Spleen (tissue), 11 donors: Measurements from ENCODE around the gene RASA3. TPM values are rescaled to one million over a fixed set of nuclear protein-coding genes. Genes with fewer than 3 reads are reported as not detected.

Experiments
- DNase-seq: peaks from one replicate; pipeline ENCODE4 v3.0.0-alpha.2; 2020
- H3K27ac ChIP-seq, 8 donors: fragments of 200-600 bp; sonication (generic) in 7 of 8; 1 replicate in 4 of 8; 2 replicates in 4 of 8; pipeline versions ENCODE4 v1.5.0 to v1.8.0; 2016 to 2021; ENCODE audit warnings: inconsistent platforms in 4 of 8, mild to moderate bottlenecking in 4 of 8, moderate library complexity in 1 of 8
- H3K27me3 ChIP-seq, 7 donors: fragments of 200-600 bp; sonication (generic) in 6 of 7; replicated peaks in 1 of 7; 1 replicate in 4 of 7; 2 replicates in 3 of 7; pipeline versions ENCODE4 v1.5.0 to v1.8.0; 2016 to 2021; ENCODE audit warnings: inconsistent platforms in 3 of 7, mild to moderate bottlenecking in 1 of 7
- H3K36me3 ChIP-seq, 6 donors: fragments of 200-600 bp; sonication (generic) in 5 of 6; 1 replicate in 4 of 6; 2 replicates in 2 of 6; pipeline versions ENCODE4 v1.5.0 to v1.8.0; 2016 to 2021; ENCODE audit warnings: inconsistent platforms in 2 of 6
- H3K4me1 ChIP-seq, 6 donors: fragments of 200-600 bp; sonication (generic) in 5 of 6; 1 replicate in 3 of 6; 2 replicates in 3 of 6; pipeline versions ENCODE4 v1.5.0 to v1.8.0; 2016 to 2021; ENCODE audit warnings: inconsistent platforms in 3 of 6
- H3K4me3 ChIP-seq, 8 donors: fragments of 200-600 bp; sonication (generic) in 7 of 8; 1 replicate in 4 of 8; 2 replicates in 4 of 8; pipeline versions ENCODE4 v1.5.0 to v1.8.0; 2016 to 2021; ENCODE audit warnings: inconsistent platforms in 4 of 8, mild to moderate bottlenecking in 4 of 8, moderate library complexity in 2 of 8
- H3K9me3 ChIP-seq, 8 donors: fragments of 200-600 bp; sonication (generic) in 7 of 8; 1 replicate in 4 of 8; 2 replicates in 4 of 8; pipeline versions ENCODE4 v1.5.0 to v1.8.0; 2016 to 2021; ENCODE audit warnings: inconsistent platforms in 4 of 8
- POLR2A ChIP-seq, 3 donors: fragments of 450-650 bp; IDR thresholded peaks; one replicate each; pipeline ENCODE4 v1.5.1; 2017; ENCODE audit warnings: antibody characterized with exemption in 3 of 3, mild to moderate bottlenecking in 1 of 3
- POLR2AphosphoS5 ChIP-seq, 3 donors: sonication (generic); formaldehyde crosslinking; IDR thresholded peaks; one replicate each; pipeline ENCODE4 v1.5.1; 2017; ENCODE audit warnings: antibody characterized with exemption in 3 of 3
- WGBS, 5 donors: extraction: QIAGEN DNeasy Blood & Tissue Kit in 3 of 5; methylation state at CpG; one replicate each; pipeline versions ENCODE4 v1.1.5 to v1.1.7; 2013 to 2018; 5-methylcytosine and 5-hydroxymethylcytosine counted together
- intact Hi-C: fragments of 100-400 bp; cut with DNase I; formaldehyde crosslinking; loops from one replicate; pipeline ENCODE4 v1.15.0; 2023; ENCODE audit warnings: low total_unique reads
- polyA plus RNA-seq, 3 donors: library from polyadenylated mRNA; stranded (reverse); fragments of 200-250 nt; gene quantifications; one replicate each; pipeline ENCODE4 v1.2.1, GENCODE V29; 2013
- total RNA-seq, 7 donors: library from RNA; depleted of rRNA in 3 of 7; stranded (reverse); fragments of >200 nt in 3 of 7; fragmentation: NEBNext Ultra II Directional in 4 of 7; extraction: Animal tissue kit (Norgen Biotek cat#: 25700) in 4 of 7; gene quantifications; one replicate each; pipeline versions ENCODE4 v1.1.0 to v1.2.1, GENCODE V29; 2016 to 2021
- TF ChIP-seq, protein P1 (sequence below), 11 experiments: fragments of 200-600 bp in 7 of 11; fragments of 450-650 bp in 4 of 11; sonication (generic) in 4 of 11; IDR thresholded peaks in 8 of 11; conservative IDR thresholded peaks in 3 of 11; 1 replicate in 7 of 11; 2 replicates in 4 of 11; pipeline versions ENCODE4 v1.4.0 to v1.8.0; 2016 to 2021; ENCODE audit warnings: antibody characterized with exemption in 11 of 11, inconsistent platforms in 4 of 11, mild to moderate bottlenecking in 1 of 11
- donor health status: healthy with polysubstance abuse.
- donor health status: DM: no; HTN: no; CAD: no; lungs with moderate emphysema.
- donor health status: DM: no; HTN: no; CAD: no.
- donor health status: Bipolar disorder and iron deficiency.
- donor health status: healthy.
- donor health status: DM: no; HTN: no; CAD: no.
- donor health status: DM: yes; HTN: yes; CAD: no.

RASA3 gene
- total and polyA plus RNA-seq, 10 donors: 11.7 to 52.8 (median 47.7) TPM

DNA sequence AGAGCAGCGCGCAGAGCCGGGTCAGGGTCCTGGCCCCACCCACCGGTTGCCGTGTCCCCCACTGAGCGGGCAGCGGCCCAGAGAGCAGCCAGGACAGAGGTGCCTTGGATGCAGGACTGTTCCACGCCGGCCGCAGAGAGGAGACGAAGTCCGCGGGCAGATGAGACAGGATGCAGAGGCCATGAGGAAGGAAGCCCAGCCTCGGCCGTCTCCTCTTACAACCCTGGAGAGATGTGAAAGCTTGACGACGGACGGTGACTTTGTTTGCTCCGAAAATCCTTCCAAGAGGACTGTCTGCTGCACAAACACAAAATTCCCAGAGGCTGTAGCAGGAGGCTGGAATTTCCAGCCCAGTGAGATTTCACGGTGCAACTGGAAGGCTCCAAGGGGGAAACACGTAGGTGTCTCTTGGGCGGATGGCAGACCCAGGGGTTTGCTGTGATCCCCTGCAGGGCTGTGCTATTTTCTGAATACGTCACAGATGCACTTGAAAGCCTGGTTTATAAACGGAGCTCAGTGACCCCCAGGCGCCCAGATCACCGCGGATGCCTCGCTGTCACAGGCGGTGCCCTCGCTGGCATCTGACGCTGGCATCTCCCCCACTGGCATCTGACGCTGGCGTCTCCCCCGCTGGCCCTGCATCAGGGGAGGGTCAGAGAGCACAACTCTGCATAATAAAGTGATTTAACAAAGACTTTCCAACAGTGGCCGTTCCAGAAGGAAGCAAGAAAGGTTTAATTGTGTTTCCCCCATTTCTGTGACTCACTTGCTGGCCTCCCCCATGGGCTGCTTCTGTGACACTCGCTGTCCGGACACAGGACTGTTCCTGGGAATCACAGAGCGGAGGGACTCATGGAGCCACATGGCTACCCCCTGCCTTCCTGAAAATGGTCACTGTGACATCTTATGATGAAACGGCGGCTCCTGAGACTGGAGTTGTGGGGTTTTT, 96.6 kb downstream of the RASA3 start:
- 54 to 74% (median 68%) methylated on average over 39 to 40 of the region's 40 CpGs for WGBS, 5 donors
- peak in 1 of 3 donors; percentile 40 for TF ChIP-seq POLR2AphosphoS5 (IDR thresholded peaks at IDR 0.05)
- TF ChIP-seq, protein P1, sequence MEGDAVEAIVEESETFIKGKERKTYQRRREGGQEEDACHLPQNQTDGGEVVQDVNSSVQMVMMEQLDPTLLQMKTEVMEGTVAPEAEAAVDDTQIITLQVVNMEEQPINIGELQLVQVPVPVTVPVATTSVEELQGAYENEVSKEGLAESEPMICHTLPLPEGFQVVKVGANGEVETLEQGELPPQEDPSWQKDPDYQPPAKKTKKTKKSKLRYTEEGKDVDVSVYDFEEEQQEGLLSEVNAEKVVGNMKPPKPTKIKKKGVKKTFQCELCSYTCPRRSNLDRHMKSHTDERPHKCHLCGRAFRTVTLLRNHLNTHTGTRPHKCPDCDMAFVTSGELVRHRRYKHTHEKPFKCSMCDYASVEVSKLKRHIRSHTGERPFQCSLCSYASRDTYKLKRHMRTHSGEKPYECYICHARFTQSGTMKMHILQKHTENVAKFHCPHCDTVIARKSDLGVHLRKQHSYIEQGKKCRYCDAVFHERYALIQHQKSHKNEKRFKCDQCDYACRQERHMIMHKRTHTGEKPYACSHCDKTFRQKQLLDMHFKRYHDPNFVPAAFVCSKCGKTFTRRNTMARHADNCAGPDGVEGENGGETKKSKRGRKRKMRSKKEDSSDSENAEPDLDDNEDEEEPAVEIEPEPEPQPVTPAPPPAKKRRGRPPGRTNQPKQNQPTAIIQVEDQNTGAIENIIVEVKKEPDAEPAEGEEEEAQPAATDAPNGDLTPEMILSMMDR (IDR thresholded peaks at IDR 0.05 in 8 of 11, conservative IDR thresholded peaks at IDR 0.05 in 3 of 11): no peak
- no peak for DNase-seq
- intact Hi-C loops: no loop called here
- no peak overlapping the region for H3K4me3 ChIP-seq
- peaks cover 8 to 77% (median 38%) of the 10 kb centered on the region in 6 donors for H3K4me1 ChIP-seq
- no peaks in the 10 kb centered on the region for H3K9me3 ChIP-seq
- peak overlapping the region in 4 of 8 donors; percentile 30 to 54 (median 42) for H3K27ac ChIP-seq
- peaks cover 0 to 74% (median 15%) of the 10 kb centered on the region in 6 donors for H3K36me3 ChIP-seq
- H3K27me3 ChIP-seq: no peaks in the 10 kb centered on the region

DNA sequence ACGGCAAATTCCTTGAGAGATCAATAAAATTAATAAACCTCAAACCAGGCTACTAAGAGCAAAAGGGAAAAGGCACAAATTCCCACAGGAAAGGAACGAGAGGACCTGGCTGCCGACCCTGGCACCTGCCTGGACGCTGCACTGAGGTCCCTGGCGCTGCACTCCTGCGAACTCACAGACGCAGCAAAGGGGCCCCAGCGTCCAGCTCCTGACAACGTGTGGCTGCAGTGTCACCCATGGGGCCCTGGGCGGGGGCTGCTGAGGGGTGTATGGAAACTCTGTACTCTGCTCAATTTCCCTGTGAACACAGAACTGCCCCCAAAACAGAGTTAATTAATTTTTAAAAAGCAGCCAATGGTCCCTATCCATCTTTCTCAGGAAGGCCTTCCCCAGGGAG, 97.2 kb downstream of the RASA3 start:
- no peaks in the 10 kb centered on the region for H3K27me3 ChIP-seq
- peak overlapping the region in 4 of 8 donors; percentile 30 to 54 (median 42) for H3K27ac ChIP-seq
- no peak overlapping the region for H3K4me3 ChIP-seq
- TF ChIP-seq POLR2AphosphoS5 (IDR thresholded peaks at IDR 0.05): peak in 1 of 3 donors; percentile 36
- TF ChIP-seq, protein P1 (IDR thresholded peaks at IDR 0.05 in 8 of 11, conservative IDR thresholded peaks at IDR 0.05 in 3 of 11): no peak
- WGBS, 5 donors: 77 to 93% (median 84%) methylated on average over 10 of the region's 10 CpGs
- H3K4me1 ChIP-seq: peaks cover 8 to 77% (median 38%) of the 10 kb centered on the region in 6 donors
- H3K36me3 ChIP-seq: peaks cover 0 to 72% (median 13%) of the 10 kb centered on the region in 6 donors
- no peak for DNase-seq
- no peaks in the 10 kb centered on the region for H3K9me3 ChIP-seq
- intact Hi-C loops: no loop called here

DNA sequence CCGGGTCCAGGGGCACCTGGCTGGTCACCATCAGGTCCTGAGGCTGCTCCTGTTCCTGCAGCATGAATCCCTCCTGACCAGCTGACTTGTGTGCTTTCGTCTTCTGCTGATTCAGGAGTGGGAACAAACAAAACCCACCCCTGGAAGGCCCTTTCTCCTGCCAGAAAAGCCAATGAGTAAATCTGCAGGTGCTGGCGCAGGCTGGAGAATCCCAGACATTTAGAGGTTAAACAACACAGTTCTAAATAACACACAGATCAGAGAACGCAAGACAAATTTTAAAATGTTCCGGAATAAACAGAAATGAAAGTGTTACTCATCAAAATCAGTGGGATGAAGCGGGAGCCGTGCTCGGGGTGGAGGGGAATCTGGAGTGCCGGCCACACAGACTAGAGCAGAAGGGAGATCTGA, 97.9 kb downstream of the RASA3 start:
- Histone ChIP-seq H3K36me3 (peaks cover 0 to 74% (median 16%) of the 10 kb centered on the region in 6 donors), H3K27me3 (no peaks in the 10 kb centered on the region), H3K9me3 (no peaks in the 10 kb centered on the region), H3K4me1 (peaks cover 8 to 72% (median 38%) of the 10 kb centered on the region in 6 donors), H3K27ac (peak overlapping the region in 4 of 8 donors; percentile 23 to 50 (median 40)), H3K4me3 (no peak overlapping the region)
- no peak for TF ChIP-seq POLR2AphosphoS5 (IDR thresholded peaks at IDR 0.05)
- TF ChIP-seq POLR2A (IDR thresholded peaks at IDR 0.05): no peak
- TF ChIP-seq, protein P1 (IDR thresholded peaks at IDR 0.05 in 8 of 11, conservative IDR thresholded peaks at IDR 0.05 in 3 of 11): no peak
- intact Hi-C loops: no loop called here
- DNase-seq: no peak
- WGBS, 5 donors: 72 to 91% (median 85%) methylated on average over 8 to 9 of the region's 9 CpGs
